ENCODE measurements around the gene ZNF821. TPM values are rescaled to one million over a fixed set of nuclear protein-coding genes. Genes with fewer than 3 reads are reported as not detected.
"Not testable (repeated sequence)": the region's sequence is repeated elsewhere in the genome, so short reads cannot be mapped to it uniquely, and the experiment has no call there.

ZNF821 gene, protein sequence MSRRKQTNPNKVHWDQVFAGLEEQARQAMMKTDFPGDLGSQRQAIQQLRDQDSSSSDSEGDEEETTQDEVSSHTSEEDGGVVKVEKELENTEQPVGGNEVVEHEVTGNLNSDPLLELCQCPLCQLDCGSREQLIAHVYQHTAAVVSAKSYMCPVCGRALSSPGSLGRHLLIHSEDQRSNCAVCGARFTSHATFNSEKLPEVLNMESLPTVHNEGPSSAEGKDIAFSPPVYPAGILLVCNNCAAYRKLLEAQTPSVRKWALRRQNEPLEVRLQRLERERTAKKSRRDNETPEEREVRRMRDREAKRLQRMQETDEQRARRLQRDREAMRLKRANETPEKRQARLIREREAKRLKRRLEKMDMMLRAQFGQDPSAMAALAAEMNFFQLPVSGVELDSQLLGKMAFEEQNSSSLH
- 10 to 100 TPM; 20.2 to 27.0 (median 22.5) TPM for polyA plus RNA-seq (ENCODE audit: insufficient read length in 4 of 4)

DNA sequence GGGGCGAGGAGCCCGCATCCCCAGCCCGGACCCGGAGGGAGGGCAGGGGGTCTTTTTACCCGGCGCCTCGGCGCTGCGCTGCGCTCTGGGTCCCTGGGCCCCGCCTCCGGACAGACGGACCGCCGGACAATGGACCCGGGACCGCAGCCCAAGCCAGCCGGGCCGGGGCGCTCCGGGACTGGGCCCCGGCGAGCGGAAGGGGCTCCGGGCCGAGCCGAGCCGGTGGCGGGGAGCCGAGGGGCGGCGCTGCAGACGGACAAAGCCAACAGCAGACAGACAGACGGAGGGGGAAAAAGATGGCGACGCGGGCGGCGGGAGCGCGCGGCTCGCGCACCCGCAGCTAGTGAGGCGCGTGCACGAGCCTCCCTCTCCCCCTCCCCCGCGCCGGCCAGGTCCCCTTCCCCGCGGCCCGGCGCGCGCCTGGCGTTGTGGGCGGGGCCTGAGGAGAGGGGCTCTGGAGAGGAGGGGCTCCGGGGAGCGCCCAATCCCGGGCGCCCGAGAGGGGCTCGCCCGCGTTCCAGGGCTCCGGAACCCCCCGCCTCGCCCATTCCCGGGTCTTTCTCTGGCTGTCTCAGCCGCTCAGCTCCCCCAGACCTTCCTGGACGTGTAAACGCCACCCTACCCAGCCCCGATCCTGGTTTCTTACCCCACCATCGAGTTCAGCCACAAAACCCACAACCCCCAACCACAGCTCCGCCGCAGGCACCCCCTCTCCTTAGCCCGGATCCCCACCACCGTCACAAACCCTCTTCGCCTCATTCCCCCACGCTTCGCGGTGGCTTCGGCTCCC is at the start of gene ZNF821:
ZNF821 (minus strand) TSS at position 334 of the 790 bp plus-strand sequence. CDS start 4,236 bp downstream, outside the sequence.
- DNase-seq (ENCODE audit: low read depth in 4 of 4, low spot score in 3 of 4): peak; percentile 71 to 86 (median 82)

GRCh38 chr16:71933017-71933416 is 49.0 kb upstream of the ZNF821 start:
- no peak for DNase-seq (ENCODE audit: low read depth in 4 of 4, low spot score in 3 of 4)

GRCh38 chr16:71931599-71931998 is 47.6 kb upstream of the ZNF821 start:
- DNase-seq (ENCODE audit: low read depth in 4 of 4, low spot score in 3 of 4): no peak

DNA sequence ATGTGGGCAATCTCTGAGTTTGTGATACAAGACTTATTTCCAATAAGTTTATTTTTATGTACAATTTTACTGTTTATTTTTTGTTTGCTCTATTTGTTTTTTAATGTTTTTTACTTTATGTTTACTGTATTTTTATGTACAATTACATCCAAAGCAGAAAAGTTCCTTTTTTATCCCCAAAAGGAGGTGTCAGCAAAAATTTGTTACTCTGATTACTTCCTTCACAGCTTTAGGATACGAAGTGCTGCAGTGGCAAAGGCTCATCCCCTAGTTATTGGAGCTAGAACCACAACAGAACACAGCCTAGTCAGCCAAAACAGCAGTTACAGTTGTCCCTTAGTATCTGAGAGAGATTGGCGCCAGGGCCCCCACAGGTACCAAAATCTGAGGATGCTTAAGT is 47.0 kb upstream of the ZNF821 start:
- DNase-seq (ENCODE audit: low read depth in 4 of 4, low spot score in 3 of 4): no peak

DNA sequence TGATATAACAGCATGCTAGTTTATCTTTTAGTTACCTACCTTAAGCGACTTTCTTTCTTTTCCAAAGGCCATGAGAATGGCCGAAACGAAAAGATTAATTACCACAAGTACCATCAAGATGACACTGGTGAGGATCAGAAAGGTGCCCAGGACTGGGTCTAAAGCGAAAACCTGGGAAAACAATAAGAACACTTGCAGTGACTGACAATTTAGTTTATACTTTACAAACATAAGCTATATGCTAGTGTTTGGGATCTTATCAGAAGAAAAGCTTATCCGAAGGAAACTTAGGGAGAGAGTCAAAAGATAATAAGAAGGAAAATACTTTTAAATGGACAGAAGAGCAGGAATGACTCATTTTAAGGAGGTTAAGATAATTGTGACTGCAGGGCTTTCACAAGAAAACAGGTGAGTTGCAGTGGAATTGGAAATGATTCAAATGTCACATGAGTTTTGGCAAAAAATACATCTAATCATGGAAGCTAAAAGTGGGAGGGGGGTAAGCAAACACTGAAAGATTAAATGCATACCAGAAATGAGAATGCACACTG is 46.1 kb upstream of the ZNF821 start:
- DNase-seq (ENCODE audit: low read depth in 4 of 4, low spot score in 3 of 4): no peak

DNA sequence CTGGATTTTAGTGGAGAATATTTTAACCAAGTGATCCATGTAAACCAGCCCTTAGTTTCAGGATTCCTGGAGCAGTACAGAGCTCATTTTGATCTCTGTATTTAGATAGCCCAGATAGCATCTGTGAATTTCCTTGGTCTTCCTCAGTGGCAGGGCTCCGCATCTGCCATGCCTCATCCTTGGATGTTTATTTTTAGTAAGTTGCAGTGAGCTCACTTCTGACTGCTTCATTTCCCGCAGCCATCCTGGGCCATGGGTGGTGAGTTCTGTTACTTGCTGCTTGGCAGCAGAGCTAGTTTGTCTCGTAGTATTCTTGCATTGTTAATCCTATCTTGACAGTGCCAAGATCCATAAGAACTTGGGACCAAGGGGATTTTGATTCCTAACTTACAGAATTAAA is 45.1 kb upstream of the ZNF821 start:
- no peak for DNase-seq (ENCODE audit: low read depth in 4 of 4, low spot score in 3 of 4)

GRCh38 chr16:71927787-71928186 is 43.8 kb upstream of the ZNF821 start:
- DNase-seq (ENCODE audit: low read depth in 4 of 4, low spot score in 3 of 4): no peak

DNA sequence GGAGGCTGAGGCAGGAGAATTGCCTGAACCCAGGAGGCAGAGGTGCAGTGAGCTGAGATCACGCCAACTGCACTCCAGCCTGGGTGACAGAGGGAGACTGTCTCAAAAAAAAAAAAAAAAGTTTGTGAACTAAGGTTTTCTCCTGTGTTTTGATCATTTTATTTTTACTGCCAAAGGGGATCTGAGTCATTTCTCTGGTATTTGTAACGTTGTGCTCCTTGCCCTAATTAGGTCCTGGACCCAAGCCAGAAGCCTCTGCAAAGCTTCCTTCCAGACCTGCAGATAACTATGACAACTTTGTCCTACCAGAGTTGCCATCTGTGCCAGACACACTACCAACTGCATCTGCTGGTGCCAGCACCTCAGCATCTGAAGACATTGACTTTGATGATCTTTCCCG is 43.4 kb upstream of the ZNF821 start:
- DNase-seq (ENCODE audit: low read depth in 4 of 4, low spot score in 3 of 4): peak in 1 of 4 donors; percentile 3

- DNase-seq (ENCODE audit: low read depth in 4 of 4, low spot score in 3 of 4): no peak
Measured at GRCh38 chr16:71924710-71925109, 40.7 kb upstream of the ZNF821 start.

- DNase-seq (ENCODE audit: low read depth in 4 of 4, low spot score in 3 of 4): no peak
Measured at GRCh38 chr16:71923941-71924690, 40.1 kb upstream of the ZNF821 start.

- no peak for DNase-seq (ENCODE audit: low read depth in 4 of 4, low spot score in 3 of 4)
Measured at GRCh38 chr16:71920658-71921057, 36.7 kb upstream of the ZNF821 start.

DNA sequence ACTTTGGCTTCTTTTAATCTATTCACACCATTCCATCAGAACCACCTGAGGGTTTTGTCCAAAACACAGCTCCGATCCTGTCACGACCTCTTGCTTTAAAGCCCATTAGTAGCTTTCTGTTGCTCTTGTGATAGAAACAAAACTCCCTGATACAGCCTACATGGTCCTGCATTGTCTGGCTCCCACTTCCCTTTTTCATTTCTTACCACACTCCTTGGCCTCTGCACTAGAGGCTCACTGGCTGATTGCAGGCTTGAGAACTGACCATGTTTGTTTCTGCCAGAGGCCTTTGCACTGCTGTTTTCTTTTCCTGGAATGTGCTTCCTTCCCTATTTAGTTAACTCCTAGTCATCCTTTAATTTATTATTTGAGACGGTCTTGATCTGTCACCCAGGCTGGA is 35.1 kb upstream of the ZNF821 start:
- no peak for DNase-seq (ENCODE audit: low read depth in 4 of 4, low spot score in 3 of 4)

GRCh38 chr16:71917900-71918299 is 33.9 kb upstream of the ZNF821 start:
- DNase-seq (ENCODE audit: low read depth in 4 of 4, low spot score in 3 of 4): no peak

DNA sequence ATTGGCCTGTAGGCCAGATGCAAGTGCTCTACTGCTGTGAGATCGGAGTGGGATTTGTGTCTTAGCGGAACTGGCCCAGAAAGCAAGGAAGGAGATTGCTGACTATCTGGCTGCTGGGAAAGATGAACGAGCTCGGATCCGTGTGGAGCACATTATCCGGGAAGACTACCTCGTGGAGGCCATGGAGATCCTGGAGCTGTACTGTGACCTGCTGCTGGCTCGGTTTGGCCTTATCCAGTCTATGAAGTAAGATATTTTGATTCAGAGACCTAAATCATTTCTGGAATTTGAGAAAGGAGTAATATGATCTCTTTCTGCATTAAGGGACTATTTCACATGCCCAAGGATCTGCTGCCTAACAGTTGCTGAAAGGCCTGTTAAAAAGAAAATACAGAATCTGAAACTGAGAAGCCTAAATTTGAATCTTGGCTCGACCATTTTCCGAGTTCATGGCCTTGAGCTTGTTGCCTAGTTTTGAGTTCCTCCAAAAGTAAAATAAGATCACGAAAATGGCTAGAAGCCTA is 32.5 kb upstream of the ZNF821 start:
- no peak for DNase-seq (ENCODE audit: low read depth in 4 of 4, low spot score in 3 of 4)

DNA sequence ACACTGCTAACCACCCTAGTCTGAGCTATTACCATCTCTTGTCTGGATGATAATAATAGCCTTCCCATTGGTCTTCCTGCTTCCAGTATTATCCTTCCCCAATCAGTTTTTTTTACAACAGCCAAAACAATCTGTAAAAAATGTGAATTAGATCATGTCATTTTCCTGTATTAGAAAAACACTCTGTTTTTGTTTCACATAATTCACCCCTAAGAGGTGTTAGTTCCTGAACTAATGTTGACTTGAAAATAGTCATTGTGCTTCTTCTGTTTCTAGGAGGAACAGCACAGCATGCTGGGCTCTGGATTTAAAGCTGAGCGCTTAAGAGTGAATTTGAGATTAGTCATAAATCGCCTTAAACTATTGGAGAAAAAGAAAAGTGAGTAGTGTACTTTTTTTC is 31.4 kb upstream of the ZNF821 start:
- DNase-seq (ENCODE audit: low read depth in 4 of 4, low spot score in 3 of 4): no peak

DNA sequence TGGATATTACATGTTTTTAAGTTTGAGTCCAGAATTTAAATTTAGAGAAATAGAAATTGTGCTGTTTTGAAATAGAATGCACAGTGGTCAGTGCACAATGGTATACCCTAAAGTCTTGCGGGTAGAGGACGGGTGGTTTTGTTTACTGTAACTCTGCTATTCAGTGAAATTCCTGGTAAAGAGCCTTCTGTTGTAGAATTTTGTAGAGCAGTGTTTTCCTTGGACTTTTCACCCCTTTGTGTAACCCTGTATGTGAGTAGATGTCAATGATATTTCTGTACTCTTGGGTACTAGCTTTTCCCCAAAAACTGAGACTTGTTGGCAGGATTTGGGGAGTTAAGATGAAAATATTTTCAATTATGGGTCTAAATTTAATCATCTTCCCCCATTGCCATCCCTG is 30.8 kb upstream of the ZNF821 start:
- DNase-seq (ENCODE audit: low read depth in 4 of 4, low spot score in 3 of 4): no peak

GRCh38 chr16:71912534-71913275 is 28.7 kb upstream of the ZNF821 start:
- no peak for DNase-seq (ENCODE audit: low read depth in 4 of 4, low spot score in 3 of 4)

DNA sequence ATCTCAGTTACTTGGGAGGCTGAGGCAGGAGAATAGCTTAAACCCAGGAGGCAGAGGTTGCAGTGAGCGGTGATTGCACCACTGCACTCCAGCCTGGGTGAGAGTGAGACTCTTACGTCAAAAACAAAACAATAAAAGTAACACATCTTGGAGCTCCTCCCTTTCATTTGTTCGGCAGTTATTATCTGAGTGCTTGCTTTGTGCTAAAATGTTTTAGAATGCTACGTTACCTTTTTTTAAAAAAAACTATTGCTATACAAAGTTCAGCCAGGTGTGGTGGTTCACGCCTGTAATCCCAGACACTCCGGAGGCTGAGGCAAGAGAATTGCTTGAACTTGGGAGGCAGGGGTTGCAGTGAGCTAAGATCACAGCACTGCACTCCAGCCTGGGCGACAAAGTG is 27.1 kb upstream of the ZNF821 start:
- no peak for DNase-seq (ENCODE audit: low read depth in 4 of 4, low spot score in 3 of 4)

GRCh38 chr16:71905765-71906164 is 21.8 kb upstream of the ZNF821 start:
- not testable (repeated sequence) for DNase-seq (ENCODE audit: low read depth in 4 of 4, low spot score in 3 of 4)

DNA sequence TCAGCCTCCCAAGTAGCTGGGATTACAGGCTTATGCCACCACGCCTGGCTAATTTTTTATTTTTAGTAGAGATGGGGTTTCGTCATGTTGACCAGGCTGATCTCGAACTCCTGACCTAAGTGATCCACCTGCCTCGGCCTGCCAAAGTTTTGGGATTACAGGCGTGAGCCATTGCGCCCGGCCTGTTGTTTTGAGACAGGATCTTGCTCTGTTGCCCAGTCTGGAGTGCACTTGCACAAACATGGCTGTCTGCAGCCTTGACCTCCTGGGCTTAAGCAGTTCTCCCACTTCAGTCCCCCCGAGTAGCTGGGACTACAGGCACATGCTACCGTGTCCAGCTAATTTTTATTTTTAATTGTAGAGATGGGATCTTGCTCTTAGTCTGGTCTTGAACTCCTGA is 20.3 kb upstream of the ZNF821 start:
- no peak for DNase-seq (ENCODE audit: low read depth in 4 of 4, low spot score in 3 of 4)

All from right renal pelvis (tissue), 4 donors.